Activated CD8-positive, alpha-beta memory T cell treated with anti-CD3 and anti-CD28 coated beads for 48 hours (primary cell): Measurements from ENCODE around the gene RPGR.

Experiments
- DNase-seq, 3 experiments: peaks; one replicate each; pipeline ENCODE4 v3.0.0-alpha.2; 2020; ENCODE audit warnings: low read depth in 2 of 3, low spot score in 2 of 3

RPGR gene, protein sequence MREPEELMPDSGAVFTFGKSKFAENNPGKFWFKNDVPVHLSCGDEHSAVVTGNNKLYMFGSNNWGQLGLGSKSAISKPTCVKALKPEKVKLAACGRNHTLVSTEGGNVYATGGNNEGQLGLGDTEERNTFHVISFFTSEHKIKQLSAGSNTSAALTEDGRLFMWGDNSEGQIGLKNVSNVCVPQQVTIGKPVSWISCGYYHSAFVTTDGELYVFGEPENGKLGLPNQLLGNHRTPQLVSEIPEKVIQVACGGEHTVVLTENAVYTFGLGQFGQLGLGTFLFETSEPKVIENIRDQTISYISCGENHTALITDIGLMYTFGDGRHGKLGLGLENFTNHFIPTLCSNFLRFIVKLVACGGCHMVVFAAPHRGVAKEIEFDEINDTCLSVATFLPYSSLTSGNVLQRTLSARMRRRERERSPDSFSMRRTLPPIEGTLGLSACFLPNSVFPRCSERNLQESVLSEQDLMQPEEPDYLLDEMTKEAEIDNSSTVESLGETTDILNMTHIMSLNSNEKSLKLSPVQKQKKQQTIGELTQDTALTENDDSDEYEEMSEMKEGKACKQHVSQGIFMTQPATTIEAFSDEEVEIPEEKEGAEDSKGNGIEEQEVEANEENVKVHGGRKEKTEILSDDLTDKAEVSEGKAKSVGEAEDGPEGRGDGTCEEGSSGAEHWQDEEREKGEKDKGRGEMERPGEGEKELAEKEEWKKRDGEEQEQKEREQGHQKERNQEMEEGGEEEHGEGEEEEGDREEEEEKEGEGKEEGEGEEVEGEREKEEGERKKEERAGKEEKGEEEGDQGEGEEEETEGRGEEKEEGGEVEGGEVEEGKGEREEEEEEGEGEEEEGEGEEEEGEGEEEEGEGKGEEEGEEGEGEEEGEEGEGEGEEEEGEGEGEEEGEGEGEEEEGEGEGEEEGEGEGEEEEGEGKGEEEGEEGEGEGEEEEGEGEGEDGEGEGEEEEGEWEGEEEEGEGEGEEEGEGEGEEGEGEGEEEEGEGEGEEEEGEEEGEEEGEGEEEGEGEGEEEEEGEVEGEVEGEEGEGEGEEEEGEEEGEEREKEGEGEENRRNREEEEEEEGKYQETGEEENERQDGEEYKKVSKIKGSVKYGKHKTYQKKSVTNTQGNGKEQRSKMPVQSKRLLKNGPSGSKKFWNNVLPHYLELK

DNA sequence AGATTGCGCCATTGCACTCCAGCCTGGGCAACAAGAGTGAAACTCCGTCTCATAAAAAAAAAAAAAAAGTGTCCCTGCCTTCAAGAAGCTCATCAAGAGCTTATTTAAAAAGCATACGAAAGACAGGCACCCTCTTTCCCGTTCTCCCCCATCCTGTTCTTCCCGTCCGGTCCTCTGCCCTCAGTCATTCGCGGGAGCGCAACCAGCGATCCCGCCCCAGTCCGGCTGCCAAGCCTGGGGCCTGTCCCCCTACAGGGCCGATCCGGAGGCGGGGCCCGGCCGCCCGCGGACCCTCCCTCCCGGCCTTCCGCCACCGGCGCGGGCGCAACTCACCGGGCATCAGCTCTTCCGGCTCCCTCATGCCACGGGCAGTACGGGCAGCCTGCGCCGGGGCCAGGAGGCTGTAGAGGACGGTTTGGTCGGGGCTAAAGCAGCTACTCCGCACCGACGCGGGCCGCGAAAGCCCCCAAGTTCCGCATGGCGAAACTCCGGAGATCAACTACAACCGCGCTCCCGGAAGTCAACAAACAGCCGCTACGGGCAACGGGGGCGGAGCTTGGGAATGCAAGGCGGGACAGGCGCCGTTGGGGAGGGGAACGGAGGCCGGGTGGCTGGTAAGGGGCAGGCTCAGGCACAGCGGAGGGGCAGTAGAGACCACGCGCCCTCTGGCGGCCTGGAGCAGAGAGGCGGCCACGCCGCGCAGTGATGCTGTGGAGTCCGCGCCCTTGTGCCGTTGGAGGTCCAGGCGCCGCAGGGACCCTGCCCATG, at the start of gene RPGR:
Gene RPGR, minus strand, starts transcription at position 503 of the 768 bp plus-strand sequence. Its CDS starts 142 bp downstream, at position 361.
- DNase-seq = peak; percentile 54 to 75 (median 68)

DNA sequence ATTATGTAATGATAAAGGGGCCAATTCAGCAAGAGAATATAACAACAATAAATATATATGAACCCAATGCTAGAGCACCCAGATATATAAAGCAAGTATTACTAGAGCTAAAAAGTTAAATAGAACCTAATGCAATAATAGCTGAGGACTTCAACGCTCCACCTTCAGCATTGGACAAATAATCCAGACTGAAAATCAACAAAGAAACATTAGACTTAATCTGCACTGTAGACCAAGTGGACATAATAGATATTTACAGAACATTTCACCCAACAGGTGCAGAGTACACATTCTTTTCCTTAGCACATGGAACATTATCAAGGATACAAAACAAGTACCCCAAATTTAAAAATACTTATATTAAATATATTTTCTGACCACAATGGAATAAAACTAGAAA, 49.4 kb upstream of the RPGR start:
- DNase-seq = no peak

DNA sequence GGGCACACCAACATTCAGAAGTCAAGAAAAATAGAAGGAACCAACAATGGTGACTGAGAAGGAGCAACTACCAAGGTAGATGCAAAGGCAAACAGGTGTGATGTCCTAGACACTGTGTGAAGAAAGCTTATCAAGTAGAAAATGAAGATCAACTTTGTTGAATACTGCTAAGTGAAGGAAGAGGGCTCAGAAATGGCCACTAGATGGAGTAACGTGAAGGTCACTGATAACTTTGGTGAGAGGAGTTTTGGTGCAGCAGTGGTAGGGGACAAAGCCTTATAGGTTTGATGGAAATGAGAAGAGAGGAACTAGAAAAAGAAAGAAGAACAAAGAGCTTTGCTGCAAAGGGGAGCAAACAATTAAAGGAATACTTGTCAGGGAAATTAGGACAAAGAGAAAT, 48.6 kb upstream of the RPGR start:
- no peak for DNase-seq

DNA sequence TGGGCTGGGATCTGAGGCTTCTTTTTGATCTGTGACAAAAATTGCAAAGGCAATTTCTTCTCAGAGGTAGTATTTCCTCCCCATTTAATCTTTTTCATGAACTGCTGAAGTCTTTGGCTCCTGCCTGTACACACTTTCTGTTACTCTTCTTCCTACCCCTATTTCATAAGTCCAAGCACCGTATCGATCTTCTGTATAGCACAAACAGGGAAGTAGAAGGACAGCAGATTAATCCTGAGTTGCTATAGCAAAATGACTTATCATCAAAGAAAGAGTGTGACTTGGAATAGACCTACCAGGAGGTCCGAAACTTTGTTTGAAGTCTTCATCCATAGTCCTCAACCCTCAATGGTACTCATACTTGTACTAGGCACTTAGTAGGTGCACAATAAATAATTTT, 47.1 kb upstream of the RPGR start:
- DNase-seq = no peak

DNA sequence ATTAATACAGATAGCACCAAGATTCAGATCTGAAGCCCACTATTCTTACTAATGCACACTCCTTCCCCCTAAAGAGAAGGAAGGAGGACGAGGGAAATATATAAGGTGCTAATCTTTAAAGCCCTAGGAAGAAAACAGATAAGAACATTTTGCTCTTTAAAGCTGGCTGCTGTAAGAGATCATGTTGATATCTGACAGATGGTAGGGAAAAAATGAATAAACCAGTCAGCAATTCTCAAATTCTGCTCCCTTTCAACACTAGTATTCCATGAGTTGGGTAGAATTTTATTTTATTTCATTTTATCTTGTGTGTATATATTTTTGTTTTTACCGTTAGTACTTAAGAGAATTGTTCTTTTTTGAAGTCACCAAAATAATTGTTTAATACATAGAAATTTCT, 44.3 kb upstream of the RPGR start:
- no peak for DNase-seq

DNA sequence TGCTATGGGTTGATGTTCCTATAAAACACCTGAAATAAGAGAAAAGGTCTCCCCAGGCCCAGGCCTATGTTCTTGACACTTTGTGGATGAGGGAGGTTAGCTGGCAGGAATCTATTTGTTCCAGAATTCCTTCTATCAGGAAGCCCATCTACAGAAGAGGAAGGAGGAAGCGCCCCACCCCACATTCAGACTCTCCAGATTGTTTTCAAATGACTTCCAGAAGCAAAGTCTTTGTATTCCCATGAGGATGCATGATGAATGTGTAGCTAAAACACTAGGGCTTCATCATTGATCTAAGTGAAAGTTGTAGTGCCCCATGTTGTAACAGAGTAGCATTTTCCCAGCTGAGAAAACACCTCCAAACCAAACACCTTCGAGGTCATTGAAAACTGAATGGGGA, 41.5 kb upstream of the RPGR start:
- no peak for DNase-seq

DNA sequence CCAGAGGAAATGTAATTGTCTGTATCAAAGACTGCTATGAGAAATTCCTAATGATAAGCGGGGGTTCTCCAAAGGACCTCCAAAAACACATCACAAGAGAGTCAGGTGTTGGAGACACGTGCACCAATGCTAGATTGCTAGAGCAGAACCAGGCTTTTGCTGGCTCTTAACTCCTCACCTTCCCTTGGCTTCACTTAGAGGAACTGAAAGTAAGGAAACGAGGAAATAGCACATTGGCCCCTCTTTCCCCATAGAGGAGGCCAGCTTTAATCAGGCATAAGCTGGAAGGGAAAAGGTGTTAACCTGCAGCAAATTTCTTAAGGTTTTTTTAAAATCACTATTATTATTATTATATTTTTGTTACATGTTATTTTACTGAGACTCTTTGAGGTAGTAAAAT, 38.6 kb upstream of the RPGR start:
- DNase-seq = no peak

DNA sequence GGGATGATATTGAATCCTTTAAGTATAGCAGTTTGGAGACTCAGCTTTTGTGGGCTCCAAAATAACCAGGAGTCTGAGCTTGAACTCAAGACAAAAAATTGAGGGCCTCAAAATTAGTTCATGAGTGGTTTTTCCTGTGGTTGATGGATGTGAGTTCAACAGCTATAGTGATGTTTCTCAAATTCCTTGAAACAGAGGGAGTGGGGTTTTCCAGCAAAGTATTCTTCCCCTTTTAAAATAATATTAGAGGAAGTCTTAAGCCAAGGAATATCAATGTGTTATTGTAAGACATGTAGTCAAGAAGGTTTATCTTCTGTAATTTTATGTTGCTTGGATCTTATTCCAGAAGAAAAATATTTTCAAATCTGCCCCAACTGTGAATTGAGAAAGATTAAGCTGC, 35.7 kb upstream of the RPGR start:
- no peak for DNase-seq

DNA sequence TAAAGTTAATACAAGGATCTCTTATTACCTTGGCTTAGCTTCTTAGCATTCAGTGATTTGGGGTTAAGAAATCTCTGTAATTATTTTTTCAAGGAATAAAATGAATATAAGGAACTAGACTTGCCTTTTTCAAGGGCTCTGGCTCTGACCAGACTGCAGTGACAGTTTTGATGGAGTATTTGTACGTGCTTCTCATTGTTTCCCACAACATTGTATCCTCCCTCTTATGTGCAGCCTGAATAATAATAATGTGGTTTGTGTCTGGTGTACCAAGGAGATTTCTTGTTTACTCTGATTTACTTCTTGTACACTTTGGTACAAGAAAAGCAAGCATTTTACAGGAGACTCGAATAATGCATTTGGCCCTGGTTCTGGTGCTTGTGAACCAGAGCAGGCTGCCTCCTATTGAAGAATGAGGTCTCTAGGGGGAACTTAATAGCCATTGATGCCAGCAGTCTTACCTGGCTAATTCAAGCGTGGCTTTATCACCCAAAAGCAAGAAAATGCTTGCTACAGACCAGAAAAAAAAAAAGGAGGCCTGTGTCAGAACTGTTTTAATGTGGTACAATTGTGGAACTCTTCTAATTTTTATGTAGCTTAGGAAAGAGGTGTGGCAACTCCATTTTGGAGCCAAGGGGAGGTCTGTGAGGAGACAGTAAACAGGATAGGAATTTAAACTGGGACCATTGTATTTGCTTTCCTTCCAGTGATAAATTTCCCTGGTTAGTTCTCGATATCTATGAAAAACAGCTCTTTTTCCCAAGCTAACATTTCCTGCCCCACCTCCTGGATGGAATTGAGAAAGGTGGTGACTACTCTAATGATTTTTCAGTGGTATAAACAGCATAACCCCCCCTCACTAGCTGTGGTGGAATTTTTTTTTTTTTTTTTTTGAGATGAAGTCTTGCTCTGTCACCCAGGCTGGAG, 30.7 kb upstream of the RPGR start:
- DNase-seq = no peak

DNA sequence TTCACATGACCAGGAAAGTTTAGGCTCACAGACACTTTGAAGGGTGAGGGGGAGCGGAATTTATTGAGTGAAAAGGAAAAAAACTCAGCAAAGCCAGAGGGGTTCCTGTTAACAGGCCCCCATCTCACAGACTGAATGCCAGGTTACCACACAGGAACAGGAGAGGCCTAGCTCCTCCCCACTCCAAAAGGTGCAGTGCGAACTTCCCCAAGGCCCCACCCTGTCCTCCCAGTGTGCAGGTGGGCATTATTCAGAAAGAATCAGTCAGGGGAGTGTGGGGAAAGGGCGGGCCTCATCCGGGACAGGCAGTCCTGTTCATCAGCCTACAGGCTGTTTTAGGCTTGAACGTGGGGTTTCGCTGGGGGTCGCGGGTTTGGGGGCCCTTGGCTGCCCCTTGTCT, 29.1 kb upstream of the RPGR start:
- no peak for DNase-seq

DNA sequence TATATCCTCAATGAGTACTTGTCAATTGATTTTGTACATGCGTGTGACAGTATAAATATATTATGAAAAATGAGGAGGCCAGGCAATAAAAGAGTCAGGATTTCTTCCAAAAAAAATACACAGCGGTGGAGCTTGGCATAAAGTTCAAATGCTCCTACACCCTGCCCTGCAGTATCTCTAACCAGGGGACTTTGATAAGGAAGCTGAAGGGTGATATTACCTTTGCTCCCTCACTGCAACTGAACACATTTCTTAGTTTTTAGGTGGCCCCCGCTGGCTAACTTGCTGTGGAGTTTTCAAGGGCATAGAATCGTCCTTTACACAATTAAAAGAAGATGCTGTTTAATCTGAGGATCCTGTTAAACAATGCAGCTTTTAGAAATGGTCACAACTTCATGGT, 25.1 kb upstream of the RPGR start, which contains the start of gene OTC:
Gene OTC, plus strand, starts transcription at position 243 of the 400 bp plus-strand sequence. Its CDS starts 93 bp downstream, at position 336.
- no peak for DNase-seq

DNA sequence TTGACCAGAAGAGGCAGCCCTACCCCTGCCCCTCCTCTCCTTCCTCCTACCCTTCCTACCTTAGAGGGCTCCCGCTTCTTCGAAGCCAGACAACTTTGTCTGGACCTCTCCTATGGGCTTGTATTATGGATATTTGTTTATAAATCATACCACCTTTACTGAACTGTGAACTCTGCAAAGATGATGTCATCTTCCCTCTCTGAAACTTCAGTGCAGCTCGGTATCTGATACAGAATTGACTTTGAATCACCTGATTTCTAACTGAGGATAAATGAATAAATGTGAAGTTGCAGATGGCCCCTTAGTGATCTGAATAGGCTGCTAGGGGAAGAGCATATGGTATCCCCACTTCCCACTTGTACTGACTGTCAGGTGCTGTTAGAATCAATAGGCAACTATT, 24.0 kb upstream of the RPGR start:
- DNase-seq = no peak

DNA sequence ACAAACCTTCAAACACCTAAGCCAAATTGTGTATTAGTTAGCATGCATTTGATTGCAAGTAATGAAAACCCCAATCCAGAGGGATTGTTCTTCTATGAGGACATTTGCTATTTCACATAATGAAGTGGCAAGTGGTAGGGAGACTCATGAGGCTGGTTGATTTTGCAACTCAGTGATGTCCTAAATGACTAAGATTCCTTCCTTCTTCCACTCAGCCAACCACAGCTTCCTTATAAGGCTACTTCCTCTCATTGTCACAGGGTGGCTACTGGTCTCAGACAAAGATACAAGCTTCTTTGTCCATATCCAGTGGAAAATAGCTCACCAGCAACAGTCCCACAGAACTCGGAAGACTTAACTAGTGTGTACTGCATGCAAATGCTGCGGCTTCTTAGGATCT, 19.8 kb upstream of the RPGR start:
- DNase-seq = no peak

DNA sequence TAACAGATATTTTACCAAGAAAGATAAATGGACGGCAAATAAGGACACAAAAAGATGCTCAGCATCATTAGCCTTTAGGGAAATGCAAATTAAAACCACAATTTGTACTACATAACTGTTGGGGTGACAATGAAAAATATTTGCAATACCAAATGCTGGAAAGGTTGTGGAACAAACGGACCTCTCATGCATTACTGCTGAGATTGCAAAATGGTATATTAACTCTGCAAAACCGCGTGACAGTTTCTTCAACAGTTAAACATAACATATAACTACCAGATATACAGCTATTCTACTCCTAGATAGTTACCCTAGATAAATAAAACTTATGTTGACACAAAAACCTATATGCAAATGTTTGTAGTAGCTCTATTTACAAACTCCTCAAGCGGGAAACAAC, 18.8 kb upstream of the RPGR start:
- no peak for DNase-seq

DNA sequence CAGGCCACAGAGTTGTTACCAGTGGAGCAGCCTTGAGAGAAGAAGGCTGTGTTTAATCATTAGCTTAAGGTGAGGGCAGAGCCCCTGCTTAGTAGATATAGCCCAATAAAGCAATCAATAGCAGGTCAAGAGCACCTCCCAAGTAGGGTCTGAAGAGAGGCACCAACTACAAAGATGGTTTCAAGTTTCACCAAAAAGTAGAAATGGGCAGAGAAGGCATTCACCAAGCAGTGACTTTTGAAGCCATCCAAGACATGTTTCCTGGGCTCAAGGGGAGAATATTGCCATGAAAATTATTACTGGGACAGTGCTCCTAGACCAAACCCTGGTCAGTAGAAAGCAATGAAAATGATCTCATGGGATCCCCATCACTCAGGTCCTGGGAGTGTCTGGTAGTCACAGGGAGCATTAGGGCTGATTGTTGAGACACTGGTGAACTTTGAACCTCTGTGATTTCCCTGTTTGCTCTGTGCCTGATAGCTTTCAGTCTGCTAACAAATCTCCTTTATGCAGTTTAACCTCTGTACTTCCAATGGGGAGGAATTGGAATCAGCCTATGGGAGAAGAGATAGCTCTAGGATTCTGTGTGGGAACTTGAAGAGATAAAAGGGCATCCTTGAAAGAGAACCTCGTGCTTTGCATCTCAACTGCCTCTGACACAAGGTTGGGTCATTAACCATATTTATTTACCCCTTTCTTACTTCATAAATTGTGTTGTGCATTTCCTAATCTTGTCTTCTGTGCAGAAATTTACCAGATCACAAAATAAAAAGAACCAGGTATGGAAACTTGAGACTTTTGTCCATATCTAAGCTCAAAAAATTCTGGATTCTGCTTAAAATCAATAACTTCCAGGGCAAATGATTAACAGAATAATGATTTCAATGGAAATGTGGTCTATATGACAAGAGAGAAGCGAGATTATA, 15.8 kb upstream of the RPGR start:
- no peak for DNase-seq

DNA sequence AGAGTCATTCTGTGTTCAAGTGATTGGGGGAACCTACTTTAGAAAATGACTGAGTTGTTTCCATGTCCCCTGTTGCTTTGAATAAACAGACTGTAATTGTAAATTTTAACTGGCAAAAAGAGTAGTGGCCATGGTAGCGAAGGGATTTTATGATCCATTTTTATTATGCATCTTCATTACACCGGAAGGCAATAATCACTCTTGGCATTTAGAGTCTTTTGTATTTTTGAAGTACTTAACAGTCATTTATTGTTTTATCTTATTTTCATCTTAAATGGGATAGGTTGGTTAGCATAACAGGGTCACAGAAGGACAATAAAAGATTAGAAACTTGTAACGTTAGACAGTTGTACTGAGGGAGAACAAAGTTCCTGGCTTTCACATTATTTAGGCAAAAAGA, 14.1 kb upstream of the RPGR start:
- DNase-seq = no peak

DNA sequence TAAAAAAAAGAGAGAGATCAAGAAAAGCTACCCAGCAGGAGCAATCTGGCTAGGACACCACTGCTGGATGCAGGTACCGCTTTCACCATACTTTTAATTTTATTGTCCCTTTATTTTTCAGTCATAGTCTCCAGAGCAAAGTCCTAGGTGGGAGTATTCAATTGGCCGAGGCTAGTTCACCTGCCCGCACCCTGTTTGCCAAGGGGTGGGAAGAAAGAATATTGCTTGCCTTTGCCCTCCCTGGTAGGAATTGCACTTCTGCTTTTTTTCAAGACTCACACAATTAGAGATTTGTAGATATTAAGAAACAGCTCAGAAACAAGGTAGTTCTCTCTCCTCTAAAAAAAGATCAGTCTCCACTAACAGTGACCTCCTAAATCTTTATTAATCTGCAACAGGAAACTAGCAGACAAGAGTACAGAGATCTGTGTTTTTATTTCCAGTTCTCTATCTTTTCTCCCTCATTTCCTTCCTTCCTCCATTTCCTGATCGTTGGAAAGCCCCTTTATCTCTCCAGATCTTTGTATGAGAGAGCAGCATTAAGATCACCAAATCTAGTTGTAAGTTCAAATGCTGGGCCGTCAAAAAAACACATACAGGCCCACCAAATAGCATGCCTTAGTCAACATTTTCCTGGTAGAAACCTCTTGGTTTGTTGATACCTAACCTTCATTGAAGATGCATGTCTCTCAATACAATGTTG, 9.4 kb upstream of the RPGR start:
- DNase-seq = no peak

DNA sequence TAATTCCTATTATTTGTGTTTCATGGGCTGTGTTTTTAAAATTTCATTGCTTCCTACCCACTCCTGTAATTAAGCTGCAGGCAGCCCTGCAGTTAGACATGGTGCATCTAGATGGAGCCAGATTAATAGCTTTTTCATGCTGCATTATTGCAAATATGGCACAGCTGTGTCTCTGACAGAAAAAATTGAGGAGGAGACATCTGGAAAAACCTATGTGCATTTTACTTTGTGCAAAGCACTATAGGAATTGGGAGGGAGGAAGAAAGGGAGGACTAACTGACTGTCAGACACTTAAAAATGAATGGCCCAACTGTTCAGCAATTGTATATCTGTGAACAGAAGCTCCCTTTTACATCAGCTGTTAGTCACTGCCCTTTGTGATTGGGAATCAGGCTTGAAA, 8.1 kb upstream of the RPGR start:
- DNase-seq = no peak
